HG03108 (cell line): ENCODE results near the gene ZBTB7C.

ENCODE experiments used
- ATAC-seq: cut with Tn5 transposase; IDR thresholded peaks from one replicate; pipeline ENCODE4 v1.9.1; 2021; ENCODE audit warnings: moderate library complexity; ENCODE audit not compliant: unreplicated experiment

ZBTB7C gene

DNA sequence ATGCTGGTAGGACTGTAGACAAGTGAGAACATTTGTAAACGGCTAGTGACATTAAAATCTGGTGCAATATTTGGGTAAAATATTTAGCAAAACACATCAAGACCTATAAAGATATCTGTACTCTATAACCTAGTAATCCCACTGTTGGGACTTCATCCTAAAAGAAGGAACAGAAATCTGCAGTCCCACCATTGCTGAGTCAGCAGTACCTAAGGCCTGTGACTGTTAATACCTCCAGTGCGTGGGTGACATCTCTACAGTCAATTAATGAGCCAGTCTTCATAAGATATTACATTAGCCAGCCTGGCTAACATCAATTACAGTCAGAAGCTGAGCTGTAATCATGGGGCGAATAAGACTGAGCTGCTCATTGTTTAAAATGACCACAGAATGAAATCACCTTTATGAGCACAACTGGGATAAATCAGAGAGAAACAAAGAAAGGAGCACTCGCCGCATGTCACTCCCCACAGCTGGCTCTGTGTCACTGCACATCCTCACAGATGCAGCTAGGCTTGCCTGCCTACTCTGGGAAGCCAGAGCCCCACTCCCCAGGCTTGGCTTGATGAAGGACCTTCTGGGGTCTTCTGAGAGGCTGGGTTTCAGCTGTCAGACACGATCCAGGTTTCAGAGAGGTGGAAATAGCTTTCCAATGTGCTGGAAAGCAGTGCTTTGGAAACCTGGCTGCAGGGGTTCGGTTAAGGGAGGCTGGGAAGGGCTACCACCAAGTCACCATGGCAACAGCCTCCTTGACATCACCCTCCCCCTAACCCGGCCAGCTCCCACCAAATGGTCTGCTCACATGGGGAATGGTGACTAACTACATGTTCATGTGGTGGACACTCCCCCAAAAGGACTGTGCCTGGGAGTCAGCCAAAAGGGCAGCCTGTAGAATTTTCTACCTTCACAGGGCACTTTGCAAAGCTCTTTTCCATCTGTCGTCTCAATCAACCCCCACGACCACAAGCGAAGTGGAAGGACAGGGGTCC lies 145.0 kb downstream of the ZBTB7C start:
- ATAC-seq: no peak

DNA sequence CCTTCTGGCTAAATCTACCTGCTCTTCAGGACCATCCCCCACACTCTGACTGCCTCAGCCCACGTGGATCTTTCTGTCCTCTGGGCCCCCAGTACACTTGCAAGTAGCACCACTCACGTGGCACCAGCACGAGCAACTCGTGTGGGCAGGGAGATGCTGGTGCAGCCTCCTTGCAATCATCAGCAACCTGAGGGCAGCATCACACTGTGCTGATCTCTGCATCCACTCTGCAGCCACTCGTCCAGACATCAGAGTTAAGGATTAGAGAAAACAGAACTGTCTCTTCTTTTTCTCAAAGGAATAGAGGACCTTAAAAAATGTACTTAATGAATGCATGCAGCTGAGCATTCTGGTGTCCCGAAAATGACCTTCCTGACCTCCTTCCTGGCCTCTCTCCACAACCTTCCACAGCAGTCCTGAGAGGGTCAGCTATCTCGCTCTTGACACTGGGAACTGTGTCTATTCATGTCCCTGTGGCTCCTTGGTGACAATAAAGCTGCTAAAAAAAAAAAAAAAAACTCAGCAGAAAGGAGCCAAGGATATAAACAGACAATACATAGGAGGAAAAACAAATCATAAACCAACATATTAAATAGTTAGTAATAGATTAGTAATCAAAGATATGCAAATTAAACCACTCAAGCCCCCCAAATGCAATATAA lies 145.9 kb downstream of the ZBTB7C start:
- no peak for ATAC-seq

DNA sequence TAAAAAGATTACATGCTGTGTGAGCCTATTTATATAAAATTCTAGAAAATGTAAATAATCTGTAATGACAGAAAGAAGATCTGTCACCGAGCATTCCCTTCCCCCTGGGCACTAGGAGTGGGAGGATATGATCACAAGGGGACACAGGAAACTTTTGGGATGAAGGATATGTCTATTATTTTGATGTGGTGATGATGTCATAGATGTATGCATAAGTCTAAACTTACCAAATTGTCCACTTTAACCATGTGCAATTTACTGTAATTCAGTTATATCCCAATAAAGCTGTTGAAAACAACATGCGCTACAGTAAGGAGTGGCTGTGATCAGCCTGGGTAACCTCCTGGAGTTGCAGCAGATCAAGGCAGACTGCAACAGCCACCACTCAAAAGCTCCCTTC lies 148.9 kb downstream of the ZBTB7C start:
- ATAC-seq: no peak

DNA sequence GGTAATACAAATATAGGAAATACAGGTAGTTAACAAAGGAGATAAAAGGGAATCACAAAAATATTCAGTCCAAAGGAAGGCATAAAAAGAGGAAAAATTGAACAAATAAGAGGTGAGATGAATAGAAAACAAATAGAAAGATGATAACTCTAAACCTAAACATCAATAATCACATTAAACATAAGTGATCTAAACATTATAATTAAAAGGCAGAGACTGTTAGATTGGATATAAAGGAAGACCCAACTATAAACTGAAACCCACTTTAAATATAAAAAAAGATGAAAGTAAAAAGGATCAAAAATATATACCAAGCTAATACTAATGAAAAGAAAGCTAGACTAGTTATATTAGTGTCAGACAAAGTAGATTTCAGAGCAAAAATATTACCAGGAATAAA lies 152.3 kb downstream of the ZBTB7C start:
- ATAC-seq: no peak

DNA sequence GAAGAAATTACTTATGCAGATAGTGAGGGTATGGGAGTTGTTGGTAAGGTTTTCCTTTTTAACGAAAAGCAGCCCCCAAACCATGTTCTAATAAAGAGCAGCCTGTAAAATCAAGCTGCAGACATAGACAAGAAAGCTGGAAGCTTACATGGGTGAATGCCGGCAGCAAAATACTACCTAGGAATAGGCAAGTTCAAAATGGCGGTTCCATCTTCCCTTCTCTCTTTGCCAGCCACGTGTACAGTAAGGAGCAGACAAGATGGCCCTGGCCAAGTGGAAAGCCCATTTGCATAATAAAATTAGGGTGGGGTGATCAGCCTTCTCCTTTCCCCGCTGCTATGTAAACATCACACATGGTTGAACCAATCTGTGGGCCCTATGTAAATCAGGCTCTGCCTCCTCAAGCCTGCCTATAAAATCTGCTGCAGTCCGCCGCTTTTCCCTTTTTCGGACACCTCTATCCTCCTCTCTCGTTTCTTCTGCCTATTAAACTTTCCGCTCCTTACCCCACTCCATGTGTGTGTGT lies 155.0 kb downstream of the ZBTB7C start:
- ATAC-seq: no peak

DNA sequence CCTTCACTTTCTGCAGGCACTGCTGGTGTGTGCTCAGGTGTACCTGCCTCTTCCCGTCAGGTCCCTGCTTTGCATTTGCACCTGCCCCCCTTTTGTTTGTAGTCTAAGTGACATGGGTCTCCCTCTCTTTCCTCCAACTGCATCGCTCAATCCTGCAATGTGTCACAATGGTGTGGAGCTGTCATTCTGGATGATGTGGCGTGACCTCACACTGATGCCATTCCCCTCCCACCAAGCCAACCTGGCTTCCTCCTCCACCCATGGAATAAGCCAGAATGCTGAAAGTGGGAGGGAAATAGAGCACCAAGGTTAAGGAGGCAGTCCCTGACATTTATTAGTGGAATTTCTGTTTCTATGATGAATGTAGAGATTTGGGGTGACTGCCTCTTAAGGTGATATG lies 156.7 kb downstream of the ZBTB7C start:
- ATAC-seq: no peak

DNA sequence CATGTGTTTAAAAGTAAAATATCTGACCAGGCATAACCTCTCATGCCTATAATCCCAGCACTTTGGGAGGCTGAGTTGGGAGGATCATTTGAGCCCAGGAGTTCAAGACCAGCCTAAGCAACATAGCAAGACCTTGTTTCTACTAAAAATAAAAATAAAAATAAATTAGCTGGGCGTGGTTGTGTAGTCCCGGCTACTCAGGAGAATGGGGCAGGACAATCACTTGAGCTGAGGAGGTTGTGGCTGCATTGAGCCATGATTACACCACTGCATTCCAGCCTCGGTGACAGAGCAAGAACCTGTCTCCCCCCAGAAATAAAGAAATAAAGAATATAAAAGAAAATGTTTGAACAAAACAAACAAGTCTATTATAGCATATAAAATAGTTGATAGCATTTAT lies 158.3 kb downstream of the ZBTB7C start:
- no peak for ATAC-seq

DNA sequence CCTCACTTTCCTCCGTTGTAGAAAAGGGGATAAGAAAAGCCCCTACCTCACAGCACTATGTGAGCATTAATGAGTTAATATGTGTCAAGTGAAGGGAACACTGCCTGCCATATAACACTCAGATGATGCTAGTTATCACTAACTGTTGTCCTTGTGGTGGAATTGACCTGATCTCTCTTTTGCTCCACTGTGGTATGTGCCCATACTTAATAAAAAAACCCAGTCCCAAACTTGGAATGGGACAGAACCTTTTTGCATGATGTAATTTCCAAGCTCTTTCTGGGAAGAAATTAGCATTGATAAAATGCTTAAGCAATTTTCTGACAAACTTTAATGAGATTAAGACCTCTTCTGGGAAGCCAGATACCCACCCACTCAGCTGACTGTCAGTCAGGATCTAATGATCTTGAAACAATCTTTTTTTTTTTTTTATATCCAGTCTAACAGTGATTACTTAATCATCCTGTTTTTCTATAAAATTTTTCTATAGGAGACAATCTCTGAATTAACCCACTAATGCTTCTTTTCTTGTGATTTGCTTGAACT lies 158.7 kb downstream of the ZBTB7C start:
- no peak for ATAC-seq

DNA sequence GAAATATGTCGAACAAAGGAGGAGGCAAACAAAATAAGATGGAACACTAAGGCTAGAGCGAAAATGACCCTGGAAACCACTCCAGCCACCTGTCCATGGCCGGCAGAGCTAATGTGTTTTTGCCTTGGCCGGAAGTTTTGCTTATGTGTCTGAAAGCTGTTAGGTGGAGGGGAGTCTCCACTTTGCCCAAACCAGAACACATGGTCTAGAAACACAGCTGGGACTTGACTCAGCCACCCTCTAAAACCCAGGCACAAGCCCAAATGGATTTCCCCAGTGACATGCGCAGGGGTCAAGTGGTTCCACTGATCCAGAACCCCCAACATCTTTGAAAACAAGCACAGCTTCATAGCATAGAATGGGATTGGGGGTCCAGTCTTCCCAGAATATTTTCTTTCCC lies 159.3 kb downstream of the ZBTB7C start:
- no peak for ATAC-seq

DNA sequence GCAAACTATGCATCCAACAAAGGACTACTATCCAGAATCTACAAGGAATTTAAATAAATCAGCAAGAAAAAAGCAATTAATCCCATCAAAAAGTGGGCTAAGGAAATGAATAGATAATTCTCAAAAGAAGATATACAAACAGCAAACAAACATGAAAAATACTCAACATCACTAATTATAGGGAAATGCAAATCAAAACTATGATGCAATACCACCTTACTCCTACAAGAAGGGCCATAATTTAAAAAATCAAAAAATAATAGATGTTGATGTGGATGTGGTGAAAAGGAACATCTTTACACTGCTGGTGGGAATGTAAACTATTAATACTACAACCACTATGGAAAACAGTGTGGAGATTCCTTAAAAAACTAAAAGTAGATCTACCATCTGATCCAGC lies 164.7 kb downstream of the ZBTB7C start:
- ATAC-seq: no peak

DNA sequence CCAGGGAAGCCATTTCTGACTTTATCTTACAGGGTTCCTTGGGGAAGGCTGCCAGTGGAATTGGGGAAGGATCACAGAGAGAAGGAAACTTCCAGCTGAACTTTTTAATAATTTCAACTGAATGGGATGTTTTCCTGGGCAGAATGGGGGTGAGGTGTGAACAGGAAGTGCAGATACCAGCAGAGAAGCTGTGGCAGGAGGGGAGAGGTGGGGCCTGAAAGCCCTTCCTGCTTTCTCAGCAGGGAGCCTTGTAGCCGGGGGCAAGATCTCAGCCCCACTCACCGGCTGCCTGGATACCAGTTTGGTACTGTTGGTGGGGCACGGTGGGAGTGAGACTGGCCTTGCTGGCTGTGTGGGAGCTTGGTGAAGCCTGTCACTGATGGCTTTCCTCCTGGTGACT lies 170.5 kb downstream of the ZBTB7C start:
- ATAC-seq: no peak

DNA sequence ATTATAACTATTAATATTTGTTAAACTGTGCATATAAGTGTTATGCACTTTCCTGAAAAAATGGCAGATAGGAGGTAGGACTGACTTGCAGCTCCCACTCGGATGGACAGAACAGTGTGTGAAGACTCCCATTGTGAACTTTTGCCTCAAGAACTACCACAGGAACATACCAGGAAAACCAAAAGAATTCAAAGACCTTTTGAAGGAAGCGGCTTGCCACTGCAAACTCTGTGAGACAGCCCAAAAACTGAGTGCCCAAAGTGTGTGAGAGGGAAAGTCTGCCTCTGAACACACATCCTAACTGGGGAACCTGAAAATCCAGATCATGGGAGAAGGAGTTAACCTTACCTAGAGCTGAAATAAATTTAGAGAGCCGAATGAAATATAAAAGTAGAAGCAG lies 171.0 kb downstream of the ZBTB7C start:
- ATAC-seq: no peak

DNA sequence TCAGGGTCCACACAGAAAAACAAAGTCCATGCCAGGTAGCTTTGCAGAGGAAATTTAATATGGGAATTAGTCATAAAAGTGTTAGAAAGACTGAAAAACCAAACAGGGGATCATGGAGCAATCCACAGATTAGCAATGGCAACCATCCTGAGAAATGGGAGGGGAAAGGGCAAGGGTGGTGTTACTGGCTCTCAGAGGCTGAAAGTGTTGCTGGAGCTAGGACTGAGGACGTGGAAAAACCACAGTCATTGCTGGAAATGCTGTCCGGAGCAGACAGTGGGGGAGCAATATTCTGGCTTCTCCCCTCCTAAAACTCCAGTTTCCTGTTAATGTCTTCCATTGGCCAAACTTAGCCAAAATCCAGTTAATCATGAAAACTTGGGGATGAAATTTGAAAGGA lies 172.4 kb downstream of the ZBTB7C start:
- ATAC-seq: no peak

DNA sequence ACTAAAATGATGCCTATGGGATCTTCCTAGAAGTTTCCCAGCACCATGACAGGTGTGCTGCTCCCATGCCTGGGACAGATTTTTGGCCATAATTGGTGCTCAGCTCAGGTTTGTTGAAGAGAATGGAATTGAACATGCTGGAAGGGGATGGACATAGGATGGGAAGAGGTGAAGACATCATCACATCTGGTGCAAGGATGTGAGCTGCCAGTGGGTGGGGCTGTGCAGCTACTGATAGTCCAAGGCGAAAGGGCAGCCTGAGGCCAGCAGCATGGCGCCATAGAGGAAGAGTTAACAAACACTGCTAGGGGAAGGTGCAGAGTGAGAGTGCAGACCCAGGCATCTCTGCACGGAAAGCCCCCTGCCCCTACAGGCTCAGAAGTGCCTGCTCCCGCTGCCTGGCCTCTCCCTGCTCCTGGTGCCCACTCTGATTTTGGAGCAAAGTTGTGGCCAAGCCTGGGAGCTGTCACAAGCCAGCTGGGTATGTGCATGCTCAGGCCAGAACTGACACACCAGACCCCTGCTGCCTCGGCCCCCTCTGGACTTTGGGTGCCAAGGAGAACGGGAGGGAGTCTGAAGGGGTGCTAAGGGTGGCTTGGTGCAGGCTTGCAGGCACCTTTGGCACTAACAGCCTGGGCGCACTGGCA lies 178.6 kb downstream of the ZBTB7C start:
- ATAC-seq: no peak

DNA sequence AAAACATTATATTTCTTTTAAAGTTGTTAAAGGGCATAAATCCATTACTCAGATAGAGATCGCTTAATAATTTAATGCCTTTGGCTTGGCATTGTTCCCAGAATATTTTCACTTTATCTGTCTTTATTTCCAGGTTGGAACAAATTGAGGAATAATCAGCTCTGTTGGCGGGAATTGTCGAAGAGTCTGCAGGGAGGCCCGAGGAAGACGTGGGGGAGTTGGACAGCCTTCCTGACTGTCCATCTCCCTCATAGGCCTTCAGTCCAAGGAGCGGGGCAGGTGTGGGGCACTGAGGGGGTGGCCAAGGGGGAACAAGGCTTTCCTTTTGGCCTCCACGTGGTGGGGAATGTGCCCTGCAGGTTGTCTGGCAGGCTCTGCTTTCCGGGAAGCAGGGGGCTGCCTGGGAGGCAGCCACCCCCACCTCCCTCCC lies 179.6 kb downstream of the ZBTB7C start:
- ATAC-seq: no peak

DNA sequence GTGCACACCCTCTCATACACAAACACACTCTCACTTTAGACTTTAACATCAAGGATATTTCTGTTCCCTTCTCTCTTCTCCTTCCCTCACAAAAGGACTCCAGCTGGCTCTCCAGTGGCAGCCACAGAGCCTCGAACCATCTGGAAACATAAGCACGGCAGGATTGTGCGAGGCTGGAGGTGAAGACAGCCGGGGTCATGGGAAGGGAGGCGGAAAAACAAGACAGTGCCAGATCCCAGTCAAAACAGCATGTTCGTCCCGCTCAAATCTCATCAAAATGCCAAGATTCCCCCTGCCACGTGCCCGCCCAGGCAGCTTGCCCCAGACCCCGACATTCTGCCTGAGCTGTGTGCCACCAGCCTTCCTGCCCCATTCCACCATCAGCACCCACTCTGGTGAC lies 180.3 kb downstream of the ZBTB7C start:
- ATAC-seq: no peak

DNA sequence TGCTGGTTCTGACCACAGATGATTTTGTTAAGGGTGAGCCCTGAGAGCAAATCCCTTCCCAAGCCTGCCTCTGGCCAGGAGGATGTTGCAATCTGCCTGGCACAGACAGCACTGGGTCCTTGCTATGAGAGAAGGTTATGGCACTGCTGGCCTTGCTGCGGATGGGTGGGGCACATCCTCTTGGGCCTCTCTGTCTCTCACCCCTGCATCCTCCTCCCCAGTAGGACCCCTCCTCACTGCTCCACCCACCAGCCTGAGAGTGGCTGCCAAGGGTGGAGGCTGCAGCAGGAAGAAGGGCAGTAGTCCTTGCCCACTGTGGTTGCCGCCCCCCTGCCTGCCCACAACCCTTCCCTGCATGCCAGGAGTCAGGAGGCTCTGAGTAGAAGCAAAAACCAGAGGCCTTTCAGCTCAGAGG lies 180.9 kb downstream of the ZBTB7C start:
- no peak for ATAC-seq

DNA sequence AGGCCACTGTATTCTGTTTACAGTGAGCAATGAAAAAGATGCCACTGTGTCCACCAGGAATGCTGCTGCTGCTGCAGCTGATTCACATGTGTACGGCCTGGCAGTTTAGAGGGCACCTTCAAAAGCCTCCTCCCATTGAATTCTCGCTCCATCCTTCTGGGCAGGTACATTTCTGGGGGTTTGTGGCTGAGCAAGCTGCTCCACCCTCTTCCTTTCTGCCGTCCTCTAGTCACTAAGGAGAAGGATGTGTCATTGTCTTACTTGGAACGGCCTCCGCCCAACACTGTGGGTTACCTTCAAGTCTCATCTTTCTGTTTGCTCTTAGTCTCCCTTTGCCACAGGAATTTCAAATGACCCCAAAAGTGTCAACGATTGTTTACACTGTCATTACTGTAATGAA lies 182.0 kb downstream of the ZBTB7C start:
- ATAC-seq: no peak

DNA sequence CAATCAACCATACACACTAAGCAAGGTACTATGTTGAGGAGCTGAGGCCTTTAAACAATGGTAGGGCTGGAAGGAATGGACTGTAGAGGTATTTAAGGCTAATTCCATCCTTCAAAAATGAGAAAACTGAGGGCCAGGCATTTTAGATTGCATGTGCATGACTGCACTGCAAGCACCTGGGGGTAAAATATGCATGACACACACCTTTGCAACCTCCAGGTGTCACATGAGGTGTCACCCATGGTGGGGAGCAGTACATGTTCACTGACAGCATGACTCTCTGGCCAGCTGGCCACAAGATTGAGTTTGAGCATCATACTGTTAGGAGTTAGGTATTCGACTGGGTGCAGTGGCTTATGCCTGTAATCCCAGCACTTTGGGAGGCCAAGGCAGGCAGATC lies 182.8 kb downstream of the ZBTB7C start:
- ATAC-seq: no peak

DNA sequence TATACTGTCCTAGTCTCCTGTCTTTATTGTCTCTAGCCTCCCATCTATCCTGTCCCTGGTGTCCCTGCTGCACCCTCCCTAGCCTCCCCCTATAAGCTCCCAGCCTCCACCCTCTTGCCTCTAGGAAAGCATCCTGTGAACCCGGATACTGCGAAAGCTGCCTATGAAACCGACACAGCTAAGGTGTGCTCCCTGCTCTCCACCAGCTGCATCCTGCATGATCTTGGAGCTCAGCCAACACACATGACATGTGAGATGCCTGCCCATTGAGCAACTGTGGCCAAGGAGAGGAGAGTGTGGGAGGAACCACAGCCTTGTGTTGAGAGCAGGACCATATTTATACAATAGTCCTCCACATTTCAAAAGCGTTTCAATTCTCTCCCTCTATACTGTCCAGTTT lies 187.1 kb downstream of the ZBTB7C start:
- no peak for ATAC-seq

DNA sequence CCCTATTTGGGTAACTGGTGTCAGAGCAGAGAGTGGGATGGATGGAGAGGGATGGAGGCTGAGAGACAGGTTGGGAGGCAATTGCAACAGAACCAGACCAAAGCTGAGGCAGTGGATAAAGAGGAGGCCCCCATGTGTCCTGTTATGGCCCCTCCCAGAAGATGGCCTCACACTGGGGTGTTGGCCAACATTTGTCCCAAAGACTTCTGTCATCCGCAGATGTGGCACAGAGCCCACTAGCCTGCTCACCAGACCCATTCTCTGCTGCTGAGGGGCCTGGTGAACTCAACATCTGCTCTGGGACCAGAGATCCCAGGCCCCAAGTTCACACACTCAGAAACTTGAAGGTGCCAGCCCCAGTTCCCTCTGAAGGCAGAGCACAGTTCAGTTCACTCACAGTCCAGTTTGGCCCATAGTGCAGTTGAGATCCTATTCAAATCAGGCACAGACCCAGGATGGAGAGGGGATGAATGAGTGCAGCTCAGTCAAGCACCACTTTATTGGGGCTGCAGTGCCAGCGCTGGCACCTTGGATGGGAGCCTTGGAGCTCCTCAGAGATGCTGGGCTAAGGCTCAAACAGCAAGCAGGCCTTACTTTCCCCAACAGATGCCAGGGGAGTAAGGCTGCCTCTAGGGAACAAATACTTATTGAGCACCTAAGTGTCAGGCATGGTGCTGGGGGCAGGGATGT lies 189.2 kb downstream of the ZBTB7C start:
- no peak for ATAC-seq
